PC-3 (cell line): ENCODE measurements around the gene USF2. TPM values are rescaled to one million over a fixed set of nuclear protein-coding genes. Genes with fewer than 3 reads are reported as not detected.

Experiments used
- ATAC-seq: fragments of 200-7000 bp; cut with Tn5 transposase; 2 replicates; pipeline ENCODE4 v1.9.1; 2020; ENCODE audit warnings: mild to moderate bottlenecking, moderate library complexity
- BruUV-seq: library from RNA; stranded (reverse); fragments of 400-500 nt; replicated peaks from 2 replicates; lab custom pipeline; 2021; lab: Mats Ljungman, UMichigan
- CTCF ChIA-PET: fragments of 300-600 bp; sonication (Branson Sonifier 250); formaldehyde crosslinking; loops from one replicate; lab custom pipeline; 2022; ENCODE audit warnings: antibody characterized with exemption; lab: Charles Lee
- POLR2A ChIA-PET: fragments of 300-600 bp; sonication (Branson Sonifier 250); formaldehyde crosslinking; loops from one replicate; lab custom pipeline; 2022; ENCODE audit warnings: antibody characterized with exemption; ENCODE audit not compliant: unreplicated experiment; lab: Charles Lee
- DNase-seq: peaks from one replicate; pipeline ENCODE4 v3.0.0-alpha.2; 2015
- H2AFZ ChIP-seq: fragments of 300-600 bp; sonication (generic); 2 replicates; pipeline ENCODE4 v1.6.0; 2016; ENCODE audit warnings: antibody characterized with exemption, low read length
- H3F3A ChIP-seq: fragments of 300-600 bp; sonication (generic); one replicate; pipeline ENCODE4 v1.6.0; 2017; ENCODE audit warnings: antibody characterized with exemption, low read length, control low read depth, mild to moderate bottlenecking; ENCODE audit not compliant: unreplicated experiment
- H3K27ac ChIP-seq: fragments of 300-600 bp; sonication (generic); 2 replicates; pipeline ENCODE4 v1.5.1; 2016; ENCODE audit warnings: mild to moderate bottlenecking, low read length
- H3K27me3 ChIP-seq: fragments of 300-600 bp; sonication (generic); 2 replicates; pipeline ENCODE4 v1.6.1; 2016; ENCODE audit warnings: low read length, mixed read lengths
- H3K36me3 ChIP-seq: fragments of 300-600 bp; sonication (generic); 2 replicates; pipeline ENCODE4 v1.6.1; 2016; ENCODE audit warnings: low read depth, mixed run types, low read length, mixed read lengths
- H3K4me1 ChIP-seq: fragments of 300-600 bp; sonication (generic); 2 replicates; pipeline ENCODE4 v1.5.1; 2016; ENCODE audit warnings: low read length; ENCODE audit not compliant: insufficient read depth
- H3K4me2 ChIP-seq: fragments of 300-600 bp; sonication (generic); 2 replicates; pipeline ENCODE4 v1.6.0; 2016; ENCODE audit warnings: low read length
- H3K4me3 ChIP-seq: fragments of 300-600 bp; sonication (generic); 2 replicates; pipeline ENCODE4 v1.5.1; 2016; ENCODE audit warnings: mild to moderate bottlenecking, low read length, mixed read lengths
- H3K79me2 ChIP-seq: fragments of 300-600 bp; sonication (generic); 2 replicates; pipeline ENCODE4 v1.6.1; 2017; ENCODE audit warnings: low read length, mixed read lengths
- H3K9ac ChIP-seq: fragments of 300-600 bp; sonication (generic); 2 replicates; pipeline ENCODE4 v1.6.0; 2016; ENCODE audit warnings: mild to moderate bottlenecking, low read length
- H3K9me2 ChIP-seq: fragments of 300-600 bp; sonication (generic); replicated peaks from 2 replicates; pipeline ENCODE4 v1.6.1; 2016; ENCODE audit warnings: mixed run types, low read length, mixed read lengths
- H3K9me3 ChIP-seq: fragments of 300-600 bp; sonication (generic); 2 replicates; pipeline ENCODE4 v1.6.1; 2016; ENCODE audit warnings: low read length, mixed read lengths
- H4K20me1 ChIP-seq: fragments of 300-600 bp; sonication (generic); 2 replicates; pipeline ENCODE4 v1.6.1; 2016; ENCODE audit warnings: low read length, mixed read lengths
- CTCF ChIP-seq: fragments of 300-600 bp; sonication (generic); conservative IDR thresholded peaks from 2 replicates; pipeline ENCODE4 v1.5.1; 2017; ENCODE audit warnings: antibody characterized with exemption, low read depth, mild to moderate bottlenecking, low read length
- EZH2 ChIP-seq: fragments of 300-600 bp; sonication (generic); IDR thresholded peaks from one replicate; pipeline ENCODE4 v1.6.1; 2017; ENCODE audit warnings: antibody characterized with exemption, mild to moderate bottlenecking, low read length; ENCODE audit not compliant: unreplicated experiment
- EZH2phosphoT487 ChIP-seq: fragments of 300-600 bp; sonication (generic); IDR thresholded peaks from 2 replicates; pipeline ENCODE4 v1.6.1; 2018; ENCODE audit warnings: mild to moderate bottlenecking, antibody characterized with exemption, low read length, borderline replicate concordance
- intact Hi-C: fragments of 100-400 bp; cut with micrococcal nuclease; formaldehyde crosslinking; loops from 2 replicates; pipeline ENCODE4 v1.9.0; 2023
- total RNA-seq: library from RNA; depleted of rRNA; stranded (reverse); fragments of >200 nt; gene quantifications from 2 replicates; pipeline ENCODE4 v1.2.3, GENCODE V29; 2014

USF2 gene
- total RNA-seq, 1 experiment from 2014 or later, result 102 TPM

GRCh38 chr19:35318679-35319448 lies 50.1 kb downstream of the USF2 start:
- H3F3A ChIP-seq, result no peaks in the 10 kb centered on the region
- no peaks in the 10 kb centered on the region for H3K9me3 ChIP-seq
- H2AFZ ChIP-seq, result peak overlapping the region; percentile 28; the same call in 1 of the 2 replicates
- H3K9ac ChIP-seq, result peak overlapping the region; percentile 25; the same call in 1 of the 2 replicates
- H3K4me3 ChIP-seq, result no peak overlapping the region
- peak overlapping the region; percentile 78 for H3K27ac ChIP-seq
- CTCF ChIA-PET, result no interaction called here
- no peaks in the 10 kb centered on the region for H3K79me2 ChIP-seq
- POLR2A ChIA-PET, result interaction anchor here (0.6 kb wide), 1 partner anchor 12 kb away, joined by 3 read pairs; no protein-coding TSS in a partner anchor
- intact Hi-C loops, result no loop called here
- peak overlapping the region; percentile 26; the same call in 1 of the 2 replicates for H3K4me2 ChIP-seq
- H3K27me3 ChIP-seq, result no peaks in the 10 kb centered on the region
- no peaks in the 10 kb centered on the region for H4K20me1 ChIP-seq
- peak; percentile 93 for DNase-seq
- no peaks in the 10 kb centered on the region for H3K9me2 ChIP-seq
- TF ChIP-seq EZH2phosphoT487 (peak; percentile 81), CTCF (no peak), EZH2 (no peak)
- peak; percentile 95 for ATAC-seq
- BruUV-seq, result TSS peak; percentile 94
- H3K4me1 ChIP-seq, result peaks cover 13% of the 10 kb centered on the region
- no peaks in the 10 kb centered on the region for H3K36me3 ChIP-seq

- Histone ChIP-seq H4K20me1 (no peaks in the 10 kb centered on the region), H3K27ac (no peak overlapping the region), H3K4me1 (peaks cover 13% of the 10 kb centered on the region), H3K27me3 (no peaks in the 10 kb centered on the region), H3K4me3 (no peak overlapping the region), H3K9me3 (no peaks in the 10 kb centered on the region), H3K9me2 (no peaks in the 10 kb centered on the region), H3K79me2 (no peaks in the 10 kb centered on the region), H2AFZ (no peak overlapping the region), H3K9ac (no peak overlapping the region), H3F3A (no peaks in the 10 kb centered on the region), H3K4me2 (no peak overlapping the region), H3K36me3 (no peaks in the 10 kb centered on the region)
- ChIA-PET POLR2A (no interaction called here), CTCF (no interaction called here)
- intact Hi-C loops, result no loop called here
- no TSS peak for BruUV-seq
- DNase-seq (no peak), ATAC-seq (no peak)
- no peak for TF ChIP-seq CTCF
Measured at GRCh38 chr19:35320065-35320713, 51.4 kb downstream of the USF2 start.

GRCh38 chr19:35321291-35321690 lies 52.5 kb downstream of the USF2 start:
- intact Hi-C loops, result no loop called here
- no TSS peak for BruUV-seq

More at GRCh38 chr19:35321291-35321690, 52.5 kb downstream of the USF2 start:
- TF ChIP-seq EZH2, result no peak
- TF ChIP-seq EZH2phosphoT487, result no peak
- no peak for TF ChIP-seq CTCF
- no peaks in the 10 kb centered on the region for H3K27me3 ChIP-seq
- CTCF ChIA-PET, result no interaction called here
- no peaks in the 10 kb centered on the region for H3K9me3 ChIP-seq
- no peak overlapping the region for H2AFZ ChIP-seq
- H3K36me3 ChIP-seq, result no peaks in the 10 kb centered on the region
- no peak overlapping the region for H3K4me3 ChIP-seq
- ATAC-seq, result no peak
- no peaks in the 10 kb centered on the region for H3K9me2 ChIP-seq
- H3F3A ChIP-seq, result no peaks in the 10 kb centered on the region
- no peaks in the 10 kb centered on the region for H4K20me1 ChIP-seq
- H3K27ac ChIP-seq, result no peak overlapping the region
- no peak for DNase-seq
- peaks cover 13% of the 10 kb centered on the region for H3K4me1 ChIP-seq
- no peak overlapping the region for H3K4me2 ChIP-seq
- H3K9ac ChIP-seq, result no peak overlapping the region
- H3K79me2 ChIP-seq, result no peaks in the 10 kb centered on the region
- POLR2A ChIA-PET, result no interaction called here
